Gastrocnemius medialis (tissue), 4 donors: ENCODE measurements around the gene TOPORS.

Source experiments
- POLR2A ChIP-seq, 2 donors: fragments of 450-650 bp; IDR thresholded peaks; one replicate each; pipeline ENCODE4 v1.6.1; 2017; ENCODE audit warnings: antibody characterized with exemption in 2 of 2, mild to moderate bottlenecking in 2 of 2, moderate library complexity in 2 of 2
- TF ChIP-seq, protein P1 (sequence below), 5 experiments: fragments of 450-650 bp in 3 of 5; fragments of 200-600 bp in 2 of 5; sonication (generic) in 2 of 5; IDR thresholded peaks in 4 of 5; conservative IDR thresholded peaks in 1 of 5; 1 replicate in 4 of 5; 2 replicates in 1 of 5; pipeline ENCODE4 v1.5.1; 2016 to 2019; ENCODE audit warnings: antibody characterized with exemption in 5 of 5, mild to moderate bottlenecking in 3 of 5, moderate library complexity in 3 of 5

DNA sequence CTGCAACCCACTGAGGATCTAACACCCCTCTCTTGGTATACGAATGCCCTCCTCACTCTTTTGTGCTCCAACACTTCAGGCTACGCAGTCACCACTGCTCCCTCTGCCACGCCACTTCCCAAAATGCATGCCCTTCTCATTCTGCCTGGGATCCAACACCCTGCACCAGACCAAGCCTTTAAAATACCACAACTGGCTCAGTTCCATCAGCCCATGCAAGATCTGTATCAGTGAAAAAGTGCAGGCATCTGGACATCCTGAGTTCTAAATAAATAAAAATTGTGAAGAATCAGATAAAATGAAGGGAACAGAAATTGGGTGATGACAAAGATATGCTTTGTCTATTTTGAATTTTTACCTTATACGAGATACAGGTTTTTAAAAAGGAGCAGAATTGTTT lies 17.9 kb upstream of the TOPORS start:
- TF ChIP-seq, protein P1, sequence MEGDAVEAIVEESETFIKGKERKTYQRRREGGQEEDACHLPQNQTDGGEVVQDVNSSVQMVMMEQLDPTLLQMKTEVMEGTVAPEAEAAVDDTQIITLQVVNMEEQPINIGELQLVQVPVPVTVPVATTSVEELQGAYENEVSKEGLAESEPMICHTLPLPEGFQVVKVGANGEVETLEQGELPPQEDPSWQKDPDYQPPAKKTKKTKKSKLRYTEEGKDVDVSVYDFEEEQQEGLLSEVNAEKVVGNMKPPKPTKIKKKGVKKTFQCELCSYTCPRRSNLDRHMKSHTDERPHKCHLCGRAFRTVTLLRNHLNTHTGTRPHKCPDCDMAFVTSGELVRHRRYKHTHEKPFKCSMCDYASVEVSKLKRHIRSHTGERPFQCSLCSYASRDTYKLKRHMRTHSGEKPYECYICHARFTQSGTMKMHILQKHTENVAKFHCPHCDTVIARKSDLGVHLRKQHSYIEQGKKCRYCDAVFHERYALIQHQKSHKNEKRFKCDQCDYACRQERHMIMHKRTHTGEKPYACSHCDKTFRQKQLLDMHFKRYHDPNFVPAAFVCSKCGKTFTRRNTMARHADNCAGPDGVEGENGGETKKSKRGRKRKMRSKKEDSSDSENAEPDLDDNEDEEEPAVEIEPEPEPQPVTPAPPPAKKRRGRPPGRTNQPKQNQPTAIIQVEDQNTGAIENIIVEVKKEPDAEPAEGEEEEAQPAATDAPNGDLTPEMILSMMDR (IDR thresholded peaks at IDR 0.05 in 4 of 5, conservative IDR thresholded peaks at IDR 0.05 in 1 of 5): no peak
- no peak for TF ChIP-seq POLR2A (IDR thresholded peaks at IDR 0.05)
